Myocyte (in vitro differentiated cells): ENCODE results near the gene FOXO6. TPM values are rescaled to one million over a fixed set of nuclear protein-coding genes. Genes with fewer than 3 reads are reported as not detected.

Source experiments
- DNase-seq: peaks from one replicate; pipeline ENCODE4 v3.0.0-alpha.2; 2012; ENCODE audit warnings: low read depth
- polyA plus RNA-seq: library from polyadenylated mRNA; unstranded; fragments of >200 nt; gene quantifications from one replicate; pipeline ENCODE4 v1.2.1, GENCODE V29; 2012; ENCODE audit warnings: missing spikeins
- total RNA-seq: library from RNA; depleted of rRNA; stranded (reverse); fragments of >200 nt; gene quantifications from 2 replicates; pipeline ENCODE4 v1.2.3, GENCODE V29; 2014

FOXO6 gene
- total RNA-seq = 16.0 and 28.9 TPM in 2 replicates
- polyA plus RNA-seq = 11.4 TPM

DNA sequence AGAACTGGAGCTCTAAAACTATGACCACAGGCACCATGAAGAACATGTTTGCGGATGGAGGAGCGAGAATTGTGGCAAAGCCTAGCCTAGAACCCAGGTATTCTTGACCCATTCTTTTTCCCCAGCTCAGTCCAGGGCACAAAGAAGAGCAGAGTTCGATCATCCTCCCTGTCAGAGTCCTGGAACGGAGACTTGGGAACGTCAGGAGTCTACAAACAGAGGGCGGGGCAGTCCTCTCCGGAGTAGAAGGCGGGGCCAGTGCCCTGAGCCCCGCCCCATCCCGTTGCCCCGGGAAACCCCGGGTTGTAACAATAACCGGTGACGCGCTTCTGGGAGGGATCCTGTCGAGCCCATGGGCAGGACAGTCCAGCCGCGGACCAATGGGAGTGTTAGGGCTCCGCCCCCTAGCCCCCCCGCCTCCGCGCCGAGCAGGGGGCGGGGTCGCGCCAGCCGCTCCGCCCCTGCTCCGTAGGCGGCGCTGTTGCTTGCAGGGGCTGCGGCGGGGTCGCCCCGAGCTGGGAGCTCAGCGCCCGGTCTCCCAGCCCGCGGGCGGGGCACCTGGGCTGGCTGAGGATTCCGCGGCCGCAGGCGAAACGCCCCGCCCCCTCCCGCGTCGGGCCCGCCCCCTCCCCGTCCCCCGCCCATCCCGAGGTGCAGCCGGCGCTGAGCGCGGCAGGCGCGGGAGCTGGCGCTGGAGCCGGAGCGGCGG, at the start of gene FOXO6:
Gene FOXO6, plus strand, starts transcription at position 649 of the 709 bp plus-strand sequence.
- DNase-seq = peak; percentile 99

DNA sequence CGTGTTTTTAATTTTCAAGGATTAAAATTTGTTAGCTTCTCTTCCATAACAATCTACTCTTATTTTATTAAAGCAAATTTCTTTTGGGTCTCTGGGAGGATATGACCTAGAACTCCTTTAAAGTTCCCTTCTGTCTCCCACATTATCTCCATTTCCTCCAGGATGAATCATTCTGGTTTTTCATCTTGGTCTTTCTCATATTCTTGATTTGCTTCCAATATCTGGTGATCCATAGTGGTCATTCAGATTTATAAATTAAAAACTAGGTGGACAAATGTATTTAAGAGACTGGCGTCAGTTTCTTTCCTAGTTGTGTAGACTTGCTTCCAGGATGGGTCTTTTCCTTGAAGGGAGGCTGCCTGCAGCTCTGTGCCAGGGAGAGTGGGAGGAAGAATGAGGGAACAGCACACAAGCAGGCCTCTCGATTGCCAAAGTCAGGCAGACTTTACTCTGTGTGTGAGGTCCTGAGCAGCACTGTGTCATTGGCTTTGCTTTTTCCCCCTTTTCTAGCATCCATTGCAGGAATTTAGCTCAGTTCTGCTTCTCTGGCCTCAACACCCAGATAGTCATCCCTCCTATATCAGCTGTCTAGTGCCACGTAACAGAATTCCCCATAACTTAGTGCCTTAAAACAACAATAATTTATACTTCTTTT, 48.1 kb upstream of the FOXO6 start:
- no peak for DNase-seq

DNA sequence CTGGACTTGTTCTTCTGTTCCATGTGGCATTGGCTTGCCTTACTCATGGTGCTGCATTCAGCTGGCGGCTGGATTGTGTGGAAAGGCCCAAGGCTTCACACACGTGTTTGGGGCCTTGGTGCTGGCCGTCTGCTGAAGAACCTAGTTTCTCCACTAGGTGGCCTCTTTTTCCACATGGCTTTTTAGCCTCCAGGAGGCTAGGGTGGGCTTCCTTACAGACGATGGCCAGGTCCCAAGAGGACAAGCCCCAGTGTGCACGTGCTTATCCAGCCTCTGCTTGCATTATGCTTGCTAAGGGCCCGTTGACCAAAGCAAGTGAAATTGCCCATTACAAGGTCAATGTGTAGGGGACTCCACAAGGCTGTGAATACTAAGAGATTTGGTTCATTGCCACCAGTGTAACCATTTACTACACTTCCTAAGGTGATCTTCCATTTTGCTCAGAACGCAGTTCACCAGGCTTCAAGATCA, 47.5 kb upstream of the FOXO6 start:
- no peak for DNase-seq

DNA sequence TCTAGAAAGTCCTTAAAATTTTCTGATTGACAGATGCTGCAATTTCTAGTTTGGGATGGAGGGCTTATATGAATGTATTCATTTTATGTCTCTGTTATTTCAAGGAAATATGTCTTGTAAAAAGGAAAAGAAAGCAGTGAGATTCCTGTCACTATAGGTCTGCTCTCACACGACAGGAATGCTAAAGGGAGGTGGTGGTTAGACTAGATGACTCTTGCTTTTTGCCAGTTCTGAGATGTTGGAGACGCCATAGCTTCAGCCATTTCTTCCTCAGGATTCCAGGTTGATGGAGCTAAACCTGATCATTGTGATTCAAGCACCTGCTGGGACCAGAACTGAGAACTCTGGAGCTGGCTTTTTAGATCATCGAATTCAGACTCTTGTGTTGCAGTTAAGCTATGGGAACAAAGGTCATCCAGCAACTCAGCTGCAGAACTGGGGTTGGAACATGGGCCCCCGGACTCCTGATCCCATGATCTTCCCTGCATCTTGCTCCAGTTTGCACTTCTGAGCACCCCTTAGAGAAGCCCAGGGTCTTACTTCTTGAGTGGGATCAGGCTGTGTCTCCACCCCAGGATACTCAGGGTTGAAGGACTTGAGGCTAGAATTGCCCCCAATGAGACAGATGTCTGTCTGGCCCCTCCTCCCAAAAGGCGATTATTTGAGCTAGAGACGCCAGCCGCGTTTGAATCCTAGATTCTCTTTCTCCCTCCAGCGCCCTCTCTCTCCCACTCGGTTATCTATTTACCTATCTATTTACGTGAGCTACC, 46.7 kb upstream of the FOXO6 start:
- DNase-seq = no peak

DNA sequence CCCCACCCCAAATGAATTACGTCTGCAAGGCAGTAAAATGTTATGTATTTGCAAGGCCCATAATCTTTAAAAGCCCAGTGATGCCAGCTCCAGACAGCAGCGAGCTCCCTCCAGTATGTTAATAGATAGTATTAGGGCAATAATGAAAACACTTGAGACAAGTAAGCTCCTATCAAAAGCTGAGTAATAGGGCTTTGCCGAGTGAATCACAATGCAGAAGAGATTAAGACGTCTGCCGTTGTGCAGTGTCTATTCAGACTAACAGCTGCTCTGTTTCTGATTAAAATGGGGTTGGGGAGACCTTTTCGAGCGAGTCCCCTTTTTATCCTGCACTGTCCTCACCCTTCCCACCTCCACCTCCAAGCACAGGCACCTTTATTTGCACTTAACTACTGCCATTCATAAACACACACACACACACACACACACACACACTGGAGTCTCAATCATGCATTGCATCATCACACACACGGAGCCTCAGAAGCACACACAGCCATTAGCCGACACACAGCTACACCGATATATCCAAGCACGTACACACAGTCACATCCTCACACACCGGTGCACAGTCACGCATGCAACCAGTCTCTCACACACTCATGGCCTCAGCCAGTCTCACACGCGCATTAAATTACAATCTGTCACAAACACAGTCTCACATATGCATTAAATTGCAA, 46.0 kb upstream of the FOXO6 start:
- DNase-seq = no peak

DNA sequence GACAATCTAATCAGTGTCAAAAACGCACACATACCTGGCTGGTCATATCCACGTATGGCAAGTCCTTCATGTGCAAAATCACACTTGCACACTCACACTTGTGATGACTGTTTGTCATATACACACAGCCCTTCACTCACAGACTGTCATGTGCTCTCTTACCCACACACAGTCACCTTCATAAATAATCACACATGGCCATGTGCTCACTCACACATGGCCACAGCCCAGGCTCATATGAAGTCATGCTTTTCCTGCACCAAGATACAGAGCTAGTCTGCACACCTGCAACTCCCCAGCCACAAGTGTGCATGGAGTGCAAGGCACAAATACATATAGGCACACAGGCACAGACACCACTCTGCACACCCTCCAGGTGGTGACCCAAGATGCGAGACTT, 45.4 kb upstream of the FOXO6 start:
- no peak for DNase-seq

DNA sequence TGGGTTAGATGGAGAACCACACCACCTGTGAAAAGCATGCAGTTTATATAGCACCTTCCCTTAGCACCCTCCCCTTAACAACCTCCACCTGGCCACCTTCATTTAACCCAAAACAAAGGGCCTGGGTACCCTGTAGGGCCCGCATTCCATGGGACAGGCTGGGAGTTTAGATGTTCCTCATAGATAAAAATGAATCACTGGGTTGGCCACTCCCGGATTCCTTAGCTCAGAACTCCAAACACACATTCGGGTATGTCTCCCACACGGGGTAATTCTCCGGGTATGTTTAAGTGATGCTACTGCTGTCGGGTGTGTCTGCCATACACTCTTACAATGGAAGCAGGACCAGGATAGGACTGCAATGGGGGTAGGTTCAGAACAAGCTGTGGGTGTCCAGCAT, 43.9 kb upstream of the FOXO6 start:
- DNase-seq = no peak

DNA sequence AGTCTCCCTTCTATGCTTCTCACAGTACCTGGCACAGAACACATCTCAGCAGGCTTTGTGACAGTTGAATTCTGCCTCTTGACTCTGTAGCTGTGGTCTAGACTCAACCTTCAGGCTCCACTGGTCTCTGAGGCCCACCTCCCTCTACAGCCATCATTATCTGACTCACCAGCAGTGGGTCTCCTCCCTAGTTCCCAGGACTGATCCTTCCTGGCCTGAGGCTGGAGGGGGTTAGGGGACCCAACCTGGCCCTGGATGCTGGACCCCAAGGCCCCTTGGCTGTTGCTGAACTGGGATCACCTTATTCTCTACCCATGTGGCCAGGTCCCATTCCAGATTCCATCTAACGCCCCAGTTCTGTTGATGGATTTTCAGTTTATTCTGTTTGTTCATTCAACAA, 43.1 kb upstream of the FOXO6 start:
- DNase-seq = no peak

DNA sequence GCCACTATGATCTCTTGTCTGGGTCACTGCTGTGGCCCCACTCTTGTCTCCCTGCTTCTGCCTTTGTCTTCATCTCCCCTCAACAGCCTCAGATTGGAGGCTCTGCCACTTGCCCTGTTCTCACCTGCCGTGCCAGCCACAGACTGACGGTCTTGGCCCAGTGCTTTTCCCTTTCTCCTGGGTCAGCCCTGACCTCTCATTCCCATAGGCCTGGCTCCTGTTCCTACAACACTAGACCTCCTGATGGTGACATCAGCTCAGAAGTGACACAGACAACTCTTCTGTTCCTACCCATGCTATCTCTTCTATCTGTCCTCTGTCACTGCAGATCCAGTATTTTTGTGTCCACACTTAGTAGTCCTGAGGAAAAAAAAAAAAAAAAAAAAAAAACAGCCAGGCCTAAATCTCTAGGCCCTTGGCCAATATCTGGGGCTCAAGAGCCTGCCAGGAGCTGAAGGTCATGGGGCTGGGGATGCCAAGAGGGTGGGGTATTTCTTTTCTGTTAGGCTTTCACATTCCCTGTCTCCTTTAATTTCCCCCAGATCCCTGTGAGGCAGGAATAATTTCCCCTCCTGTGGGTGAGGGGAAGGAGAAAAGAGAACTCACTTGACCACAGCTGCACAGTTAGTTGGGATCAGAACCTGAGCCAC, 42.0 kb upstream of the FOXO6 start:
- DNase-seq = no peak

DNA sequence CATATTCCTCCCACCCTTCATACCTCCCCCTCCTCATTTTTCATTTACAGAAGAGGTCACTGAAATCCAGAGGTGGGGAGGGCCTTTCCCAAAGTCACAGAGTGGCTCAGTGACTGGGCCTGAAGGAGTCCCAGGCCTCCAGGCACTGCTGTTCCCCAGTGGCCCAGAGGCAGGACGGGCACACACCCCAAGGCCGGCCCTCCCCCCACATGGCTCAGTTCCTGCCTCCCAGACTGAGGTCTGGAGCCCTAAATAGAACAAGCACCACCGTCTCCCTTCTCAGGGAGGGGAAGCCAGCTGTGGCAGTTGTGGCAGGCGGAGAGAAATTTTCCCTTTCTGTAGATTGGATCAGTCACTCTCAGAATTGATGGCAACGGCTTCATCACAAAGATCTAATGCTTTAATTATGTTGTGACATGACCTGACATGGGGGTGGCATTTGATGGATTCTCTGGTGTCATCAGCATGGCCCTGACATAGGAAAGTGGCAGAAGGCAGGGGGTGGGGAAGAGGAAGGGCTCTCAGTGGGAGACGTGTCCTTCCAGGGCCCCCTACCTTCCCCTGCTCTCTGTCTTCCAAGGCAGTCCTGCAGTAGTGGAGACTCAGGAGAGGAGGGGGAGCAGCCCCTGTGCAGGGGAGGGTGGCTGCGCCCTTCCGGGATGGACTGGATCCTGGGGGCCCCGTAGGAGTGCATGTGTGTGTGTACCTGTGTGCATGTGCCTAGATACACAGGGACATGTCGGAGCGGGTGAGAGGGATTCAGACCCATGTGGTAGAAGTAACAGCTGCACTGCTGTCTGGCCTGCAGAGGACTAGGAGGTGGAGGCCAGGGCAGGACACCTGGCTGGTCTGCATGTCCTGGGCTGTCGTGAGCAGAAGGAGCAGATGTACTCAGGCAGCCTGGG, 41.2 kb upstream of the FOXO6 start:
- DNase-seq = peak; percentile 80

DNA sequence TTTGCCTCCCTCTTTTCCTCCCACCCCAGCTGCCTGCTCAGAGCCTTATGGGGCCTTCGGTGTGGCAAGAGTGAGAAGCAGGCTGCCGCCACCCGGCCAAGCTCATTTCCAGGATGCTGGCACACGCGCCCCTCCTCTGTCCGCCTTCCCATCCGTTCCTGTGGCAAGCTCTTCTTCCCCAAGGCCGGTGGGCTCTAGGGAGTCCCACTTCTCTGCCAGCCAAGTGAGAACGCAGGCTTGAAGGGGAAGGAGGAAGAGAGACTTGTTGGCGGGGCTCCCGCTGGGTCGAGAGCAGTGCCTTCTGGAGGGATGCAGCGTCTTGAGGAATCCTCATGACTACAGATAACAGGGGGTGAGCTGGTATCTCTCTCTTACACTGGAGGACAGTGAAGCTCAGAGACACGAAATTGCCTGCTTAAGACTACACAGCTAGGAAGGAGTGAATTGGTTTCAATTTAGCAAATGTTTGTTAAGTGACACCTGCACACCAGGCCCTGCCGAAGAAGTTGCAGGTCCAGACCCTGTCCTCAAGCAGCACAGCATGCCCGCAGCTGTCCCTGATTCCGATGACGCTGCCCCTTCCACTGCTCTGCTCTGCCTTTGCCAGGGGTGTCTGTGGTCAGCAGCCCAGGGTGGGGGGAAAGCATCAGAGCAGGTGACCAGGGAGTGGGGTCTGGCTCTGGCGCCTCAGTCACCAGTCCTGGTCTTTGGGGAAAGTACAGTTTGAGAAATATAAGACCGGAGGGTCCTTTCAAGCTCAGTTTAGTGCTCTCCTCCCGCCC, 40.1 kb upstream of the FOXO6 start:
- no peak for DNase-seq

DNA sequence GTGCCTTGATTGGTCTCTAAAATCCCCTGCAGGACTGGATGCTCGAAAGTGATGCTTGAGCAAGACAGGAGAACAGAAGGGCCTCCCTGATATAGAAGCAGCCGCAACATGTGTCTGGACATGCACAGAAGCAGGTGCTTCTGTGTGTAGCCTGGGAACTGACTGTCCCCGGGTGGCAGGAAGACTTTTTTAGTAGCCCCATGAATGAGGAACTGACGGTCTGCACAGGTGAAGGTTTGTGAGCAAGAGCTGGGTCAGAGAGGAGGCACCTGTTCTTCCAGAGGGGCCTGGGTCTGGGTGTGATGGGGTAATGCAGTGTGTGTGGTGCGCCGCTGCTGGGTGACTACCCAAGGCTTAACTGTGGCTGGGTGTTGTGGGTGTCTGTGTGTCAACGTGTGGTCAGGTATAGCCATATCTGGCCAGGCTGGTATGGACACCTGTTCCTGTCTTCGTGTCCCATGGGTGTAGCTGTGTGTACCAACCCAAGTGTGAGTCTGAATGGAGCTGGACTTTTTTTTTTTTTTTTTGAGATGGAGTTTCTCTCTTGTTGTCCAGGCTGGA, 39.1 kb upstream of the FOXO6 start:
- DNase-seq = peak; percentile 86

DNA sequence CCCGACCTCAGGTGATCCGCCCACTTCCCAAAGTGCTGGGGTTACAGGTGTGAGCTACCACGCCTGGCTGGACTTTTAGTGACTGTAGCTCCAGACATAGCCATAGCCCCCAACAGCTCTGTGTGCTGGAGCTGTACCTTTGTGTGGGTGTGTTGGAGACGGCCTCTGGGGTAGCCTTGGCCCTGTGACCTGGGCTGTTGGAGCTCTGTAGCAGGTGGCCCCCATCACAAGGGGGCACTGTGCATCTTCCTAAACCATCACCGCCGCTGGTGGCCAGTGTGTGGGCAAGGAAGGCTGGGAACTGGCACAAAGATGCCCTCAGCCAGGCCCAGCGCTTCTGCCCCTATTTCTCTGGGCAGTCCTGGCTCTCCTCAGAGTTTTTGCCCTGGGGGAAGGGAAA, 38.4 kb upstream of the FOXO6 start:
- DNase-seq = peak; percentile 87

DNA sequence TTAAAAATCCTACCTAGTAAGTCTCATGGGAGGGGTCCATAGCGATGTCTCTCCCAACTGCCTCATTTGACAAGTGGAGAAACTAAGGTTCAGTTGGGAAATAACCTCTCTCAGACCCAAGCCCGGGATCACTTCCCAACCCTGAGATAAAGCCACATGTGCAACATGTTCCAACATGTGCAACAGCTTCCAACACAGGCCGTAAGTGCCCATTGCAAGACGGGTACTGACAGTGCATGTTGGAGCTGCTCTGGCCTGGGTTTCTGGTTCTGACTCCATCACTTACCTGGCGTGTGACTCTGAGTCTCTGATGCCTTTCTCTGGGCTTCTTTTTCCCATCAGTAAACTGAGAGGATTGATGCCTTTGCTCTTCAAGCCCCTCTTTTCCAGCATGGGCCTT, 38.0 kb upstream of the FOXO6 start:
- no peak for DNase-seq

DNA sequence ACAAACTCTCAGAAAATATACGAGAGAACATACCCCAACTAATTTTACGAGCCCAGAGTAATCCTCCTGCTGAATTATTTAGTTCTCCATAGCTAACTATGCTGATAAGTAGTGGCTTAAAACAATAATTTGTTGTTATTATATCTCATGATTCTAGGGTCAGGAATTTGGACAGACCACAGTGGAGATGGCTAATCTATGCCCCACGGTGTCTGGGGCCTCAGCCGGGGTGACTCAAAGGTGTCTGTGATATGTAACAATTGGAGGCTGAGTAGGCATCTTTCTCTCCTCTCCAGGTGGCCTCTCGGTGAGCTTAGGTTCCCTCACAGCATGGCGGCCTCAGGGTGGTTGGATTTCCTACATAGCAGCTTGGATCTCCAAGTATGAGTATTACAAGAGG, 35.4 kb upstream of the FOXO6 start:
- no peak for DNase-seq

DNA sequence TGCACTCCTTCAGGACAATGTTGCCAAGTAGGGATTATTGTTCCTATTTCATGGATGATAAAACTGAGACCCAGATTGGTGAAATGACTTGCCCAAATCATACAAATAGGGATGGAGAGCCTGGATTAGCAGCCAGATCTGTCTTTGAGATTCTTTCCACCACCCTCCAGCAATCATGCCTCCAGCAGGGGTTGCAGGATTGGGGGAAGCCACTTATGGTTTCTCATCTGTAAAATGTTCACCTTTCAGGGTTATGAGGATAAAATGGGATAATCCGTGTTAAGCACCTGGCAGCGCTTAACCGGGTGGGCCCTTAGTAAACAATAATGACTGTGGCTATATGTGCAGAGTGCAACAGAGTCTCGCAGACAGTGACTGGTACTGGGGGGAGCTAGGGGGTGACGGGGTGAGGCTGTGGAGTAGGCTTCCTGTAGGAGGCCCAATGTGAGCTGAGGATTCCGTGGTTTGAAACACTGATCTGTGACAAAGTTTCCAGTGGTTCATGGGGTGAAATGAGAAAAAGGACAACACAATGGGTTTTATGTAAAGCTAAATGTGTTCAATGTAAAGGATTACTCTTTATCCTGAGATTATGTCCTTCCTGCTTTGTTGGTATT, 33.7 kb upstream of the FOXO6 start:
- no peak for DNase-seq

DNA sequence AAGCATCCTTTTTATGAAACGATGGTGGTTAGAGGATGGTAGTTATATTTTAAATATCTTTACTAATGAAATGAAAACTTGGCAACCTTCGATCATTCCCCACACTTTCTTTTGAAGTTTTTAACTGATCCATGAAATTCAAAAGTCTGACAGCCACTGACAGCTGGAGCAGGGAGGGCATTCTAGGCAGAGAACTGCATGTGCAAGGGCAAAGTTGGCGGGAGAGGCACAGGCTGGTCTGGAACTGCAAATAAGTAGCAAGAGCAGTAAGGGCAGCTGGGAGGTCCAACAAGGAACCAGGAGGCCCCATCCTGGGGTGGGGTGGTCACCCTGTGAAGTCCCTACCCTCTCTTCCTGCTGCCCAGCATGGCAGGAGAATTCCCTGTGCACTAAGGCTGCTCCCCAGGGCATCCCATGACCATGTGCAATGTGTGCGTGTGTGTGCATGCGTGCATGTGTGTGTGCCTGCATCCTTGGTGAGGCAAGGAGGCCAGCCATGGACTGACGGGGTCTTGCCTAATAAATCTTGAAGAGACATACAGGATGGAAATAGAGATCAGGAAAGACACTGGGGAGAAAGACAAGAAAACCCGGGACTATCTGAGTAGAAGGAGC, 33.1 kb upstream of the FOXO6 start:
- DNase-seq = peak; percentile 45
